Measurements from ENCODE around the gene BCOR.

BCOR gene

DNA sequence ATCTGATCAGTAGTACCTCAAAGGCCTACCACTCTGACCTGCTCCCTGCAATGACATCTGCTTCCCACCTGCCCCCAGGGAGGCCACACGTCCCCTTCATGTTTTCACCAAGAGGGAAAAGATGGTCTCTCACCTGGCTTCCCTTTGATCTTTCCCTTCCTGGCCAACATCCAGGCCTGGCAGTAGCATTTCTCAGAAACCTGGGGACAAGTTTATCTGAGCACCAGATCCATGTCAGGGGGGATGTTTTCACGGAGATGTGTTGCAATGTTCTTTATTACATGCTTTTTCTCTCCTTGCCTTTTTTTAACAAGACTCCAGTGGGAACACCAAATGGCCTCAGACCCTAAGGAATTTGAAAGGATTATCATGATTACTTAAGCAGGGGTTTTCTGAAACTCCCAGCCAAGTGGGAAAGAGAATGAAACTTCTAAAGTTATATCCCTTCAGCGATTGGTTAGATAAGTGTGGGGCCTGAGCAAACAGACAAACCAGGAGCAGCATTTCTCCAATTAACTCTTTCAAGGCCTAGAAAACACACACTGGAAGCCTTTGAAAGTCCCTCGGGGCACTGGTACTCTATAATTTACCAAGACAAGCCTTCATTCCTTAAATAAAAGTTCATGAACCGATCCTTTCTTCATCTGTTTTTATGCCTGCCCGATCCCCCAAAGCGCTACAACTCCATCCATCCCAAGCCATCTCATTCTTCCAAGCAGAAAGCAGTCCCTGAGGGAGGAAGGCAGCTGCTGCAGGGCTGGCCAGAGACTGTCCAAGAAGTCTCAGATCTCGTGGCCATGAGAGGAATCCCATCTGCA, 94.1 kb downstream of the BCOR start:
- DNase-seq (ENCODE audit: low read depth), result no peak

DNA sequence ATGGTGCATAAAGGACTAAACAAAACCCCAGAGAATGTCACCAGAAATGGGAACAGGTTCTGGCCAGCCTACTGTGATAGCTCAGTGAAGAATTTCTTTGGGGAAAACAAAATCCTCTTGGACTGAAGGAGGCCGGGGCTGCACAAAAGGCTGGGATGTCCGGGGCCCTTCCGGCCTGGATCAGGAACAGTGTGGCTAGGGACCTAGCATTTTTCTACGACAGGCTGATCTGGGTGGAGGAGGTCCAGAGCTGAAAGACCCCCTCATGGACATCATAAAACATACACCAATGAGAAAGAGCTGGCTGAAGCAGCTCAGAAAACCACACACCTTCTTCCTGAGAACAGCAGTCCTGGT, 94.7 kb downstream of the BCOR start:
- DNase-seq (ENCODE audit: low read depth), result no peak

Data from stimulated activated CD8-positive, alpha-beta memory T cell treated with anti-CD3 and anti-CD28 coated beads, Interleukin-15, amount 100 ng/mL, for 24 hours (primary cell).